ENCODE measurements around the gene CLEC19A. TPM values are rescaled to one million over a fixed set of nuclear protein-coding genes. Genes with fewer than 3 reads are reported as not detected.
"Not testable (repeated sequence)": the region's sequence is repeated elsewhere in the genome, so short reads cannot be mapped to it uniquely, and the experiment has no call there.

CLEC19A gene
- total RNA-seq, 1 experiment from 2014 or later: 0.83 TPM

GRCh38 chr16:19286827-19287226, 1.3 kb downstream of the CLEC19A start:
- DNase-seq (ENCODE audit: low spot score): no peak

GRCh38 chr16:19287241-19287640, 1.7 kb downstream of the CLEC19A start:
- no peak for DNase-seq (ENCODE audit: low spot score)

- no peak for DNase-seq (ENCODE audit: low spot score)
Observed at GRCh38 chr16:19288872-19289799, 3.6 kb downstream of the CLEC19A start.

GRCh38 chr16:19289811-19290485, 4.4 kb downstream of the CLEC19A start:
- DNase-seq (ENCODE audit: low spot score): no peak

- DNase-seq (ENCODE audit: low spot score): no peak
Observed at GRCh38 chr16:19290860-19291259, 5.3 kb downstream of the CLEC19A start.

GRCh38 chr16:19291475-19291874, 5.9 kb downstream of the CLEC19A start:
- no peak for DNase-seq (ENCODE audit: low spot score)

- no peak for DNase-seq (ENCODE audit: low spot score)
Observed at GRCh38 chr16:19292186-19292585, 6.7 kb downstream of the CLEC19A start.

GRCh38 chr16:19294156-19294649, 8.7 kb downstream of the CLEC19A start:
- no peak for DNase-seq (ENCODE audit: low spot score)

- no peak for DNase-seq (ENCODE audit: low spot score)
Observed at GRCh38 chr16:19295393-19295792, 9.9 kb downstream of the CLEC19A start.

- no peak for DNase-seq (ENCODE audit: low spot score)
Observed at GRCh38 chr16:19297454-19297853, 11.9 kb downstream of the CLEC19A start.

GRCh38 chr16:19299565-19299964, 14.0 kb downstream of the CLEC19A start:
- no peak for DNase-seq (ENCODE audit: low spot score)

- DNase-seq (ENCODE audit: low spot score): no peak
Observed at GRCh38 chr16:19301931-19302330, 16.4 kb downstream of the CLEC19A start.

GRCh38 chr16:19304750-19305149, 19.2 kb downstream of the CLEC19A start:
- DNase-seq (ENCODE audit: low spot score): peak; percentile 57

GRCh38 chr16:19305443-19305842, 19.9 kb downstream of the CLEC19A start:
- DNase-seq (ENCODE audit: low spot score): no peak

GRCh38 chr16:19307587-19308241, 22.2 kb downstream of the CLEC19A start:
- no peak for DNase-seq (ENCODE audit: low spot score)

GRCh38 chr16:19308392-19308791, 22.9 kb downstream of the CLEC19A start:
- DNase-seq (ENCODE audit: low spot score): no peak

- DNase-seq (ENCODE audit: low spot score): no peak
Observed at GRCh38 chr16:19309178-19309577, 23.6 kb downstream of the CLEC19A start.

- no peak for DNase-seq (ENCODE audit: low spot score)
Observed at GRCh38 chr16:19314718-19315425, 29.3 kb downstream of the CLEC19A start.

- DNase-seq (ENCODE audit: low spot score): no peak
Observed at GRCh38 chr16:19315889-19316433, 30.4 kb downstream of the CLEC19A start.

GRCh38 chr16:19316846-19317245, 31.3 kb downstream of the CLEC19A start:
- DNase-seq (ENCODE audit: low spot score): no peak

- not testable (repeated sequence) for DNase-seq (ENCODE audit: low spot score)
Observed at GRCh38 chr16:19321186-19321585, 35.7 kb downstream of the CLEC19A start.
